Suprapubic skin (tissue), 3 donors: ENCODE measurements around the gene FNDC11.

Source experiments
- CTCF ChIP-seq, 2 donors: fragments of 200-600 bp in 1 of 2; fragments of 450-650 bp in 1 of 2; sonication (generic) in 1 of 2; IDR thresholded peaks; one replicate each; pipeline ENCODE4 v1.5.1; 2016 to 2019; ENCODE audit warnings: antibody characterized with exemption in 2 of 2, mild to moderate bottlenecking in 1 of 2, moderate library complexity in 1 of 2
- POLR2AphosphoS5 ChIP-seq, 3 donors: sonication (generic); formaldehyde crosslinking; IDR thresholded peaks; one replicate each; pipeline ENCODE4 v1.6.1; 2017; ENCODE audit warnings: antibody characterized with exemption in 3 of 3

GRCh38 chr20:63519668-63520503 lies 34.1 kb upstream of the FNDC11 start:
- no peak for TF ChIP-seq POLR2AphosphoS5 (IDR thresholded peaks at IDR 0.05)
- peak in 1 of 2 donors; percentile 25 for TF ChIP-seq CTCF (IDR thresholded peaks at IDR 0.05)
